ENCODE data around the gene CDH4.

GRCh38 chr20:61579908-61580307 lies 327.8 kb downstream of the CDH4 start:
- TF ChIP-seq CTCF (IDR thresholded peaks at IDR 0.05) (no peak), POLR2A (IDR thresholded peaks at IDR 0.05) (no peak), POLR2AphosphoS5 (IDR thresholded peaks at IDR 0.05) (no peak)

Data from prostate gland (tissue), 2 donors.